HepG2 (cell line): ENCODE data around the gene HMGN1. TPM values are rescaled to one million over a fixed set of nuclear protein-coding genes. Genes with fewer than 3 reads are reported as not detected.

ENCODE experiments used
- ATAC-seq: fragments of 200-7000 bp; cut with Tn5 transposase; 3 replicates; pipeline ENCODE4 v1.9.1; 2020; ENCODE audit warnings: mild to moderate bottlenecking, moderate library complexity
- BruUV-seq: library from RNA; stranded (reverse); fragments of 400-500 nt; replicated peaks from 2 replicates; lab custom pipeline; 2021; lab: Mats Ljungman, UMichigan
- CTCF ChIA-PET: fragments of 300-600 bp; formaldehyde crosslinking; extraction: SDS; loops from one replicate; lab custom pipeline; 2021; ENCODE audit warnings: low total read pairs, inconsistent platforms, low intra/inter-chr PET ratio; lab: Yijun Ruan, JAX
- POLR2A ChIA-PET: fragments of 350-600 bp; sonication (Branson Sonifier 250); formaldehyde crosslinking; loops from one replicate; lab custom pipeline; 2020; ENCODE audit warnings: antibody characterized with exemption, inconsistent platforms; lab: Yijun Ruan, JAX
- DNase-seq: peaks from one replicate; pipeline ENCODE4 v3.0.0-alpha.2; 2015; ENCODE audit warnings: low spot score
- FAIRE-seq: peaks from 3 replicates; lab custom pipeline; 2011; peaks lifted over from hg19 to GRCh38; lab: Jason Lieb, UNC
- H2AFZ ChIP-seq: one replicate; pipeline ENCODE4 v1.6.1; 2011; ENCODE audit warnings: low read length, inconsistent platforms
- H3K27ac ChIP-seq: fragments of 300-600 bp; 3 replicates; pipeline ENCODE4 v1.8.0; 2011; ENCODE audit warnings: mixed run types, mild to moderate bottlenecking, mixed read lengths, low read length, inconsistent platforms; ENCODE audit not compliant: insufficient read depth; ENCODE audit errors: extremely low read length
- H3K27me3 ChIP-seq, 2 experiments: fragments of 200-600 bp in 1 of 2; 2 replicates in 1 of 2; 3 replicates in 1 of 2; pipeline versions ENCODE4 v1.6.0 to v1.8.0; 2011; ENCODE audit warnings: low read length in 2 of 2, mild to moderate bottlenecking in 2 of 2, moderate library complexity in 2 of 2, inconsistent platforms in 1 of 2; ENCODE audit not compliant: insufficient read depth in 2 of 2, control insufficient read depth in 1 of 2
- H3K36me3 ChIP-seq, 2 experiments: fragments of 200-600 bp in 1 of 2; replicated peaks in 1 of 2; 2 replicates in 1 of 2; 3 replicates in 1 of 2; pipeline versions ENCODE4 v1.5.1 to v1.8.0; 2011; ENCODE audit warnings: low read length in 2 of 2, inconsistent platforms in 1 of 2; ENCODE audit not compliant: insufficient read depth in 2 of 2, control insufficient read depth in 1 of 2
- H3K4me1 ChIP-seq: 2 replicates; pipeline ENCODE4 v1.5.1; 2012; ENCODE audit warnings: low read length, inconsistent platforms; ENCODE audit not compliant: insufficient read depth
- H3K4me2 ChIP-seq: 2 replicates; pipeline ENCODE4 v1.6.0; 2011; ENCODE audit warnings: low read depth, low read length, inconsistent platforms
- H3K4me3 ChIP-seq, 3 experiments: fragments of 200-600 bp in 1 of 3; sonication (generic), shearing (Covaris generic) in 1 of 3; replicated peaks in 1 of 3; 2 replicates each; pipeline ENCODE4 v1.5.1; 2011 to 2016; ENCODE audit warnings: low read length in 3 of 3, inconsistent platforms in 2 of 3, low read depth in 2 of 3, mild to moderate bottlenecking in 2 of 3, control low read depth in 1 of 3, mixed read lengths in 1 of 3; ENCODE audit not compliant: insufficient read depth in 1 of 3
- H3K79me2 ChIP-seq: one replicate; pipeline ENCODE4 v1.6.1; 2011; ENCODE audit warnings: low read length, inconsistent platforms; ENCODE audit not compliant: insufficient read depth
- H3K9ac ChIP-seq: 2 replicates; pipeline ENCODE4 v1.6.0; 2011; ENCODE audit warnings: mild to moderate bottlenecking, low read depth, low read length, inconsistent platforms; ENCODE audit not compliant: insufficient read depth
- H3K9me3 ChIP-seq: 2 replicates; pipeline ENCODE4 v1.5.1; 2012; ENCODE audit warnings: mild to moderate bottlenecking, low read length
- H4K20me1 ChIP-seq: 2 replicates; pipeline ENCODE4 v1.6.0; 2011; ENCODE audit warnings: inconsistent platforms, mild to moderate bottlenecking, low read length, moderate library complexity; ENCODE audit not compliant: insufficient read depth
- E2F5 ChIP-seq: sonication (generic); formaldehyde crosslinking; conservative IDR thresholded peaks from 2 replicates; pipeline ENCODE4 v1.4.0; 2020; ENCODE audit warnings: missing genetic modification reagents
- NCOA2 ChIP-seq: sonication (generic); formaldehyde crosslinking; IDR thresholded peaks from 2 replicates; pipeline ENCODE4 v1.8.0; 2022; ENCODE audit warnings: inconsistent platforms
- NR2C2 ChIP-seq: sonication (generic); formaldehyde crosslinking; IDR thresholded peaks from 2 replicates; pipeline ENCODE4 v1.4.0; 2020; ENCODE audit warnings: missing genetic modification reagents, mild to moderate bottlenecking, moderate library complexity, borderline replicate concordance
- PRMT3 ChIP-seq: sonication (generic); formaldehyde crosslinking; IDR thresholded peaks from 2 replicates; pipeline ENCODE4 v1.8.1; 2022; ENCODE audit warnings: low read depth, mild to moderate bottlenecking, moderate library complexity, missing genetic modification reagents, borderline replicate concordance
- REL ChIP-seq: sonication (generic); formaldehyde crosslinking; conservative IDR thresholded peaks from 2 replicates; pipeline ENCODE4 v1.8.0; 2022; ENCODE audit warnings: mild to moderate bottlenecking, missing genetic modification reagents, moderate library complexity
- TFAP4 ChIP-seq: sonication (generic); IDR thresholded peaks from 2 replicates; pipeline ENCODE4 v1.6.1; 2016; ENCODE audit warnings: low read depth, borderline replicate concordance
- ZBTB3 ChIP-seq: sonication (generic); formaldehyde crosslinking; IDR thresholded peaks from 2 replicates; pipeline ENCODE4 v1.4.0; 2020; ENCODE audit warnings: low read depth, mild to moderate bottlenecking, moderate library complexity, missing genetic modification reagents, borderline replicate concordance
- ZEB1 ChIP-seq: IDR thresholded peaks from 2 replicates; pipeline ENCODE4 v1.6.1; 2012; ENCODE audit warnings: mild to moderate bottlenecking, low read depth, inconsistent platforms; ENCODE audit not compliant: insufficient replicate concordance
- ZKSCAN5 ChIP-seq: sonication (generic); formaldehyde crosslinking; IDR thresholded peaks from 2 replicates; pipeline ENCODE4 v1.5.1; 2020; ENCODE audit warnings: mild to moderate bottlenecking, missing genetic modification reagents
- ZNF275 ChIP-seq: sonication (generic); formaldehyde crosslinking; IDR thresholded peaks from 2 replicates; pipeline ENCODE4 v1.8.0; 2022; ENCODE audit warnings: missing genetic modification reagents, mild to moderate bottlenecking, inconsistent platforms, borderline replicate concordance
- ZNF792 ChIP-seq: IDR thresholded peaks from 2 replicates; pipeline ENCODE4 v1.6.1; 2016
- WGBS: methylation state at CpG from one replicate; pipeline ENCODE4 v1.1.6; 2017; ENCODE audit warnings: low lambda C conversion rate; 5-methylcytosine and 5-hydroxymethylcytosine counted together
- in situ Hi-C: cut with HindIII; loops from 2 replicates; pipeline ENCODE4 v1.10.0; 2017; ENCODE audit warnings: low pct_unique_long_range_greater_than_20kb; ENCODE audit not compliant: extremely low pct_ligation_motif_present
- intact Hi-C: fragments of 100-400 bp; cut with micrococcal nuclease; formaldehyde crosslinking; loops from one replicate; pipeline ENCODE4 v1.10.0; 2022; ENCODE audit not compliant: unreplicated experiment
- polyA plus RNA-seq, 8 experiments: library from polyadenylated mRNA; depleted of rRNA in 3 of 8; stranded (reverse) in 7 of 8; unstranded in 1 of 8; fragments of >200 nt; fragmentation: Illumina TruSeq in 4 of 8; extraction: Trizol in 4 of 8; gene quantifications; 2 replicates each; pipeline versions ENCODE4 v1.2.1 to v1.2.3, GENCODE V29; 2011 to 2016; ENCODE audit warnings: low read depth in 4 of 8, missing spikeins in 1 of 8, mixed read lengths in 1 of 8; ENCODE audit not compliant: insufficient read depth in 1 of 8
- total RNA-seq, 5 experiments: library from RNA; depleted of rRNA; stranded (reverse); fragments of >200 nt; fragmentation: Illumina TruSeq; extraction: Trizol; gene quantifications; 2 replicates each; pipeline ENCODE4 v1.2.3, GENCODE V29; 2016; ENCODE audit warnings: low read depth in 1 of 5

HMGN1 gene
- total and polyA plus RNA-seq, 2 of the 13 experiments (the other 11 are each of a cell fraction or from before 2014, with no cell fraction given), result 104 to 286 TPM

GRCh38 chr21:39381009-39381408 is 32.1 kb upstream of the HMGN1 start:
- no peak overlapping the region for H2AFZ ChIP-seq
- POLR2A ChIA-PET, result interaction anchor here (1.1 to 1.5 kb wide), 5 partner anchors 11 to 198 kb away, joined by 3 to 16 read pairs (median 9); partner anchors contain the start of genes BRWD1, HMGN1 and PSMG1
- H3K9ac ChIP-seq, result peak overlapping the region; percentile 82
- H3K27me3 ChIP-seq, result no peaks in the 10 kb centered on the region; a peak in 1 of 5 replicates
- TF ChIP-seq NCOA2 (CRISPR knock-in tag), result no peak
- no peak for TF ChIP-seq PRMT3 (CRISPR knock-in tag)
- TF ChIP-seq ZNF792 (CRISPR knock-in tag), result no peak
- TF ChIP-seq REL, result no peak
- no peak for TF ChIP-seq ZBTB3 (CRISPR knock-in tag)
- TF ChIP-seq, all 625 proteins: peak for 0
- intact Hi-C loops, result no loop called here
- CTCF ChIA-PET, result no interaction called here
- H3K36me3 ChIP-seq, result no peaks in the 10 kb centered on the region
- peak; percentile 7 for ATAC-seq
- no peak for DNase-seq
- peaks cover 39% of the 10 kb centered on the region for H3K4me1 ChIP-seq
- peak overlapping the region; percentile 88 for H3K4me2 ChIP-seq
- peaks cover 27% of the 10 kb centered on the region for H3K79me2 ChIP-seq
- in situ Hi-C loops, result no loop called here
- H3K4me3 ChIP-seq, result peak overlapping the region; percentile 82 to 97 (median 91)
- WGBS, result 22% methylated on average over 12 of the region's 12 CpGs
- FAIRE-seq, result no peak
- peak overlapping the region; percentile 75 for H3K27ac ChIP-seq
- H4K20me1 ChIP-seq, result no peaks in the 10 kb centered on the region
- BruUV-seq, result TSS peak; percentile 49
- no peaks in the 10 kb centered on the region for H3K9me3 ChIP-seq

GRCh38 chr21:39379986-39380891 is 31.4 kb upstream of the HMGN1 start:
- Histone ChIP-seq H3K27ac (peak overlapping the region; percentile 75), H2AFZ (peak overlapping the region; percentile 68), H3K4me1 (peaks cover 38% of the 10 kb centered on the region), H3K9me3 (no peaks in the 10 kb centered on the region), H3K4me2 (peak overlapping the region; percentile 88), H3K9ac (peak overlapping the region; percentile 82), H4K20me1 (no peaks in the 10 kb centered on the region), H3K36me3 (no peaks in the 10 kb centered on the region), H3K4me3 (peak overlapping the region; percentile 82 to 97 (median 91)), H3K79me2 (peaks cover 27% of the 10 kb centered on the region), H3K27me3 (no peaks in the 10 kb centered on the region; a peak in 1 of 5 replicates)
- in situ Hi-C loops (no loop called here), intact Hi-C loops (no loop called here)
- no TSS peak for BruUV-seq
- WGBS, result 2% methylated on average over 26 of the region's 65 CpGs
- DNase-seq (peak; percentile 85), ATAC-seq (peak; percentile 97), FAIRE-seq (peak; percentile 61)
- CTCF ChIA-PET, result no interaction called here
- POLR2A ChIA-PET, result interaction anchor here (0.6 to 1.5 kb wide), 8 partner anchors 10 to 197 kb away, joined by 3 to 16 read pairs (median 6); partner anchors contain the start of genes BRWD1, HMGN1 and PSMG1
- TF ChIP-seq E2F5 (CRISPR knock-in tag), result no peak
- TF ChIP-seq TFAP4, result no peak; the same call in 1 of the 2 replicates
- no peak for TF ChIP-seq ZEB1
- no peak for TF ChIP-seq ZNF275 (CRISPR knock-in tag)
- TF ChIP-seq NR2C2 (CRISPR knock-in tag), result no peak; the same call in 1 of the 2 replicates
- no peak for TF ChIP-seq ZKSCAN5 (CRISPR knock-in tag)
